Chondrocyte (in vitro differentiated cells): ENCODE results near the gene ABCA6. TPM values are rescaled to one million over a fixed set of nuclear protein-coding genes. Genes with fewer than 3 reads are reported as not detected.
"Not testable (repeated sequence)": the region's sequence is repeated elsewhere in the genome, so short reads cannot be mapped to it uniquely, and the experiment has no call there.

Experiments used
- DNase-seq: peaks from one replicate; pipeline ENCODE4 v3.0.0; 2021; ENCODE audit warnings: mixed read lengths, low spot score
- H3K27ac Mint-ChIP-seq: one replicate; pipeline ENCODE4 v1.8.0; 2021; ENCODE audit warnings: mild to moderate bottlenecking, moderate library complexity, mixed read lengths; ENCODE audit not compliant: unreplicated experiment
- H3K27me3 Mint-ChIP-seq: 2 replicates; pipeline ENCODE4 v1.8.0; 2021; ENCODE audit warnings: low read depth, mixed read lengths
- H3K36me3 Mint-ChIP-seq: 2 replicates; pipeline ENCODE4 v1.8.0; 2021; ENCODE audit warnings: low read depth, mixed read lengths
- H3K4me1 Mint-ChIP-seq: 2 replicates; pipeline ENCODE4 v1.8.0; 2021; ENCODE audit warnings: low read depth, mild to moderate bottlenecking, mixed read lengths
- H3K4me3 Mint-ChIP-seq: one replicate; pipeline ENCODE4 v1.8.0; 2021; ENCODE audit warnings: mild to moderate bottlenecking, moderate library complexity, mixed read lengths; ENCODE audit not compliant: unreplicated experiment
- H3K9me3 Mint-ChIP-seq: 2 replicates; pipeline ENCODE4 v1.8.0; 2021; ENCODE audit warnings: low read depth, mixed read lengths
- CTCF ChIP-seq: fragments of 200-600 bp; sonication (generic); IDR thresholded peaks from 2 replicates; pipeline ENCODE4 v1.5.0; 2021; ENCODE audit warnings: antibody characterized with exemption, mild to moderate bottlenecking, moderate library complexity
- total RNA-seq: library from RNA; stranded (reverse); gene quantifications from 3 replicates; pipeline ENCODE4 v1.2.1, GENCODE V29; 2021

ABCA6 gene
- total RNA-seq, 1 donor from 2014 or later, result 0.30 TPM

DNA sequence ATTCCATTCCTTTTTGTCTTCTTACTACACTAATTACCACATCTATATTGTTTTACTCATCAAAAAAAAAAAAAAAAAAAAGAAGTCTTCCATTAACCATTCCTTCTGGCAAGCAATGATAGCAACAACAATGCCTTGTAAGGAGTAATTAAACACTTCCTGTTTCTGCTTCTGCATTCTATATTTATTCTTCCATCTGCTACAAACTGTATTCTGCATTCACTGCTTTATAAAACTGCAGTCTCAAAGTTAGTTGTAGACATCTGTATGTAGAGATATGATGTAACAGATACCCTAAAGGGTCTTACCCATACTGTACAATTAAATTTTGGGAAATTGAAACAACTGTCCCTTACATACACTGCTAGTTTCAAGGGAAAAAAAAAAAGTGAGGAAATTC, 28.7 kb upstream of the ABCA6 start:
- H3K27me3 Mint-ChIP-seq, result no peaks in the 10 kb centered on the region
- H3K27ac Mint-ChIP-seq, result no peak overlapping the region
- DNase-seq, result no peak
- H3K36me3 Mint-ChIP-seq, result no peaks in the 10 kb centered on the region
- no peak for TF ChIP-seq CTCF
- no peak overlapping the region for H3K4me3 Mint-ChIP-seq
- peaks cover 3% of the 10 kb centered on the region for H3K4me1 Mint-ChIP-seq
- no peaks in the 10 kb centered on the region for H3K9me3 Mint-ChIP-seq

- H3K4me1 Mint-ChIP-seq, H3K27ac Mint-ChIP-seq, DNase-seq, H3K4me3 Mint-ChIP-seq, H3K9me3 Mint-ChIP-seq, H3K27me3 Mint-ChIP-seq, H3K36me3 Mint-ChIP-seq: not testable (repeated sequence)
These were observed 26.9 kb upstream of the ABCA6 start for GRCh38 chr17:69168642-69169041.

- Mint-ChIP-seq H3K4me1 (no peaks in the 10 kb centered on the region), H3K4me3 (no peak overlapping the region), H3K36me3 (no peaks in the 10 kb centered on the region), H3K27ac (no peak overlapping the region), H3K27me3 (no peaks in the 10 kb centered on the region), H3K9me3 (no peaks in the 10 kb centered on the region)
- TF ChIP-seq CTCF, result no peak
- no peak for DNase-seq
These were observed 25.3 kb upstream of the ABCA6 start for GRCh38 chr17:69166957-69167356.

DNA sequence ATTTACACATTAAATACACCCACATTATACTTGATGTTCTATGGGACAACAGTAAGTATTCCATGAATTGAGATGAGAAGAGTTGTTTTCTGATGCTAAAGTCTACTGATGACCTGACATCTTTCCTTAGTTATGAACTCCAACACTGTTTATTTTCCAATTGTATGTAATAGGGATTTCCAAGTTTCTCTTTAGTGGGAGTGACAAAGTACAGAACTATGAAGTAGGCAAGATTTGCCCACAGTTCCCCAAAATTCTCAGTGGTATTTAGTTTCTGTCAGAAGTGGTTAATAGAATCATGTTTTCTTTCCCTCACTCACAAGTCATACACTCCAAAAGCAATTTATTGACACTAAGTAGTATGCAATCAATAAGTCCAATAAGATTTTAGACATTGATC, 22.5 kb upstream of the ABCA6 start:
- Mint-ChIP-seq H3K27ac (no peak overlapping the region), H3K27me3 (no peaks in the 10 kb centered on the region), H3K4me1 (no peaks in the 10 kb centered on the region), H3K36me3 (no peaks in the 10 kb centered on the region), H3K4me3 (no peak overlapping the region), H3K9me3 (no peaks in the 10 kb centered on the region)
- DNase-seq, result no peak
- no peak for TF ChIP-seq CTCF

GRCh38 chr17:69159418-69159817, 17.7 kb upstream of the ABCA6 start:
- Mint-ChIP-seq H3K36me3 (no peaks in the 10 kb centered on the region), H3K9me3 (no peaks in the 10 kb centered on the region), H3K27me3 (no peaks in the 10 kb centered on the region), H3K4me1 (no peaks in the 10 kb centered on the region), H3K27ac (no peak overlapping the region), H3K4me3 (no peak overlapping the region)
- DNase-seq, result no peak
- TF ChIP-seq CTCF, result no peak

- no peak overlapping the region for H3K4me3 Mint-ChIP-seq
- no peaks in the 10 kb centered on the region for H3K4me1 Mint-ChIP-seq
- peaks cover 3% of the 10 kb centered on the region for H3K9me3 Mint-ChIP-seq
- DNase-seq, result no peak
- H3K36me3 Mint-ChIP-seq, result peaks cover 3% of the 10 kb centered on the region
- TF ChIP-seq CTCF, result no peak
- no peaks in the 10 kb centered on the region for H3K27me3 Mint-ChIP-seq
- no peak overlapping the region for H3K27ac Mint-ChIP-seq
These were observed 12.6 kb upstream of the ABCA6 start for GRCh38 chr17:69154267-69154666.
